Measurements from ENCODE around the gene FBXW8. TPM values are rescaled to one million over a fixed set of nuclear protein-coding genes. Genes with fewer than 3 reads are reported as not detected.
A peak's percentile ranks its signal among the peaks of the same experiment; 100 is the strongest.

Gene FBXW8
- total and polyA plus RNA-seq, 4 donors = 3.9 to 20.3 (median 12.5) TPM

- 92 to 98% methylated on average over 5 of the region's 5 CpGs for WGBS, 2 donors
- Histone ChIP-seq H3K9me3 (ENCODE audit: control insufficient read depth in 4 of 4, insufficient read depth in 3 of 4, low read length in 3 of 4) (no peaks in the 10 kb centered on the region), H3K9ac (ENCODE audit: insufficient read depth in 1 of 2, low read length in 2 of 2) (no peak overlapping the region), H3K27ac (ENCODE audit: low read depth in 1 of 2, low read length in 1 of 2) (no peak overlapping the region), H3K36me3 (ENCODE audit: control insufficient read depth in 4 of 4, insufficient read depth in 4 of 4, low read length in 4 of 4) (peaks cover 11 to 17% (median 13%) of the 10 kb centered on the region in 4 donors), H3K4me3 (no peak overlapping the region), H3K27me3 (ENCODE audit: control insufficient read depth in 3 of 3, insufficient read depth in 3 of 3, low read length in 2 of 3) (no peaks in the 10 kb centered on the region), H3K4me1 (ENCODE audit: control insufficient read depth in 5 of 5, insufficient read depth in 5 of 5, low read length in 5 of 5) (peaks cover 2 to 10% (median 6%) of the 10 kb centered on the region in 5 donors)
- no peak for ATAC-seq (ENCODE audit: insufficient read depth, low FRiP score)
- no peak for DNase-seq
- TF ChIP-seq CTCF (IDR thresholded peaks at IDR 0.05; ENCODE audit: control extremely low read depth, extremely low read depth) = no peak
These were observed 17.8 kb downstream of the FBXW8 start for GRCh38 chr12:116928504-116928903.

GRCh38 chr12:116929885-116930284, 19.1 kb downstream of the FBXW8 start:
- Histone ChIP-seq H3K4me3 (no peak overlapping the region), H3K9ac (ENCODE audit: insufficient read depth in 1 of 2, low read length in 2 of 2) (no peak overlapping the region), H3K4me1 (ENCODE audit: control insufficient read depth in 5 of 5, insufficient read depth in 5 of 5, low read length in 5 of 5) (peaks cover 2 to 21% (median 13%) of the 10 kb centered on the region in 5 donors), H3K9me3 (ENCODE audit: control insufficient read depth in 4 of 4, insufficient read depth in 3 of 4, low read length in 3 of 4) (no peaks in the 10 kb centered on the region), H3K36me3 (ENCODE audit: control insufficient read depth in 4 of 4, insufficient read depth in 4 of 4, low read length in 4 of 4) (peaks cover 11 to 17% (median 13%) of the 10 kb centered on the region in 4 donors), H3K27me3 (ENCODE audit: control insufficient read depth in 3 of 3, insufficient read depth in 3 of 3, low read length in 2 of 3) (no peaks in the 10 kb centered on the region), H3K27ac (ENCODE audit: low read depth in 1 of 2, low read length in 1 of 2) (no peak overlapping the region)
- DNase-seq (no peak), ATAC-seq (ENCODE audit: insufficient read depth, low FRiP score) (no peak)
- no peak for TF ChIP-seq CTCF (IDR thresholded peaks at IDR 0.05; ENCODE audit: control extremely low read depth, extremely low read depth)

- no peak for DNase-seq
- TF ChIP-seq CTCF (IDR thresholded peaks at IDR 0.05; ENCODE audit: control extremely low read depth, extremely low read depth) = no peak
- H3K27ac ChIP-seq (ENCODE audit: low read depth in 1 of 2, low read length in 1 of 2) = no peak overlapping the region
These were observed 20.9 kb downstream of the FBXW8 start for GRCh38 chr12:116931665-116932064.

GRCh38 chr12:116933091-116933490, 22.3 kb downstream of the FBXW8 start:
- WGBS, 2 donors = 65 to 85% methylated on average over 2 of the region's 2 CpGs
- TF ChIP-seq CTCF (IDR thresholded peaks at IDR 0.05; ENCODE audit: control extremely low read depth, extremely low read depth) = no peak
- Histone ChIP-seq H3K9me3 (ENCODE audit: control insufficient read depth in 4 of 4, insufficient read depth in 3 of 4, low read length in 3 of 4) (no peaks in the 10 kb centered on the region), H3K27me3 (ENCODE audit: control insufficient read depth in 3 of 3, insufficient read depth in 3 of 3, low read length in 2 of 3) (no peaks in the 10 kb centered on the region), H3K4me3 (no peak overlapping the region), H3K9ac (ENCODE audit: insufficient read depth in 1 of 2, low read length in 2 of 2) (no peak overlapping the region), H3K4me1 (ENCODE audit: control insufficient read depth in 5 of 5, insufficient read depth in 5 of 5, low read length in 5 of 5) (peaks cover 0 to 33% (median 18%) of the 10 kb centered on the region in 5 donors), H3K27ac (ENCODE audit: low read depth in 1 of 2, low read length in 1 of 2) (no peak overlapping the region), H3K36me3 (ENCODE audit: control insufficient read depth in 4 of 4, insufficient read depth in 4 of 4, low read length in 4 of 4) (peaks cover 9 to 25% (median 15%) of the 10 kb centered on the region in 4 donors)
- no peak for ATAC-seq (ENCODE audit: insufficient read depth, low FRiP score)
- peak; percentile 68 to 98 (median 94) for DNase-seq

More at GRCh38 chr12:116931665-116932064, 20.9 kb downstream of the FBXW8 start:
- H3K36me3 ChIP-seq (ENCODE audit: control insufficient read depth in 4 of 4, insufficient read depth in 4 of 4, low read length in 4 of 4) = peaks cover 11 to 23% (median 13%) of the 10 kb centered on the region in 4 donors
- ATAC-seq (ENCODE audit: insufficient read depth, low FRiP score) = no peak
- no peaks in the 10 kb centered on the region for H3K9me3 ChIP-seq (ENCODE audit: control insufficient read depth in 4 of 4, insufficient read depth in 3 of 4, low read length in 3 of 4)
- H3K27me3 ChIP-seq (ENCODE audit: control insufficient read depth in 3 of 3, insufficient read depth in 3 of 3, low read length in 2 of 3) = no peaks in the 10 kb centered on the region
- no peak overlapping the region for H3K9ac ChIP-seq (ENCODE audit: insufficient read depth in 1 of 2, low read length in 2 of 2)
- no peak overlapping the region for H3K4me3 ChIP-seq
- peaks cover 2 to 33% (median 18%) of the 10 kb centered on the region in 5 donors for H3K4me1 ChIP-seq (ENCODE audit: control insufficient read depth in 5 of 5, insufficient read depth in 5 of 5, low read length in 5 of 5)

Measured in lung (tissue), 12 donors.